ENCODE results near the gene RASSF5. TPM values are rescaled to one million over a fixed set of nuclear protein-coding genes. Genes with fewer than 3 reads are reported as not detected.

Gene RASSF5
- total RNA-seq, 2 donors from 2014 or later: 177 to 188 TPM

DNA sequence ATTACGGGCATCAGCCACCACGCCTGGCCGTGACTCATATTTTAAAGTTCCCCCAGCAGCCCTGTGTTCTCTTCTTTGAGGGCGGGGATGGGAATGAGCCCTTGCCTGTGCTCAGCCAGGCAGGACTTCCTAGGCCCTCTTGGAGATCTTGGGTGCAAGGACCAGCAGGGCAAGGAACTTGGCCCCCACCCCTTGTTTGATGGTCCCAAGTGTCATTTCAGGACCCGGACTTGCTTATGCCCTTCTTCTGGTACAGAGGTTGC is 9.3 kb downstream of the RASSF5 start:
- no peaks in the 10 kb centered on the region for H3K9me3 ChIP-seq (ENCODE audit: control insufficient read depth, low read length, poor library complexity, severe bottlenecking)
- DNase-seq: no peak
- Mint-ChIP-seq H3K4me3 (no peak overlapping the region), H3K4me1 (no peaks in the 10 kb centered on the region), H3K36me3 (ENCODE audit: low read depth) (no peaks in the 10 kb centered on the region), H3K27ac (no peak overlapping the region), H3K27me3 (no peaks in the 10 kb centered on the region)
- no peak for ATAC-seq

DNA sequence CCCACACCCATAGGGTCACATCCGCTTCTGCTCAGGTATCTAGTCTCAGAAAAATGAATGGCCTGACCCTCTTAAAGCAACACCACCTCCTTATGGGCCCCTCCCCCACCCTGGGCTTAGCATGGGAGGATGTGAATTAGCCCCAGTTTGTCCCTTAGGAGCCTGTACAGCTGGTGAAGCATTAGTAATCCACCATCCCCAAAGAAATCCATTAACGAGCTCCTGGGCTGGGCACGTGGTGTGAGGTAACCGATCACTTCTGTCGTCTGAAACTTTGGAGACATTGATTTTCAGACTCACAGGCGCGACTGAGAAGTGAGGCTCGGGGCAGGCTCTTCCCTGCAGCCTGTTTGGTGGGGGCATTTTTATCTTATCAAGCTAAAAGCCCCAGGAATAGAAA is 10.5 kb downstream of the RASSF5 start:
- Mint-ChIP-seq H3K27ac (no peak overlapping the region), H3K27me3 (no peaks in the 10 kb centered on the region), H3K4me3 (no peak overlapping the region), H3K36me3 (ENCODE audit: low read depth) (no peaks in the 10 kb centered on the region), H3K4me1 (no peaks in the 10 kb centered on the region)
- H3K9me3 ChIP-seq (ENCODE audit: control insufficient read depth, low read length, poor library complexity, severe bottlenecking): no peaks in the 10 kb centered on the region
- no peak for DNase-seq
- ATAC-seq: no peak

DNA sequence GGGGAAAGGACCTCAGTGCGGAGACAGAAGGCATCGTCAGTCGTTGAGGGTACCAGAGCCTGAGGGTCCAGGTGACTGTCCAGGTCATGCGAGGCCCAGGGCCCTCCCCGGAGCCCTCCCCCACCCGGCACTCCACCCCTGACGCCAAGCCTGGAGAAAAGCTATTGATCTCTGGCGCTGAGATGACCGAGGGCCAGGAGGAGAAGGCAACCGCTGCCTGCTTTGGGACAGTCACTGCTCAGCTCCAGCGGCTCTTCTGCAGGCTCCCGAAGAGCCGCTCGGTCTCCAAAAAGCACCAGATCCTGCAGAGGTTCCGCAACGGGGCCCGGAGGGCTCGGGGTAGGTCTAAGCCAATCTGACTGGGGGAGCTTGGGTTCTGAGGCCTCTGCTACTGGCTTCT is 10.9 kb downstream of the RASSF5 start:
- no peak overlapping the region for H3K4me3 Mint-ChIP-seq
- H3K36me3 Mint-ChIP-seq (ENCODE audit: low read depth): no peaks in the 10 kb centered on the region
- no peak for DNase-seq
- no peak for ATAC-seq
- H3K27me3 Mint-ChIP-seq: no peaks in the 10 kb centered on the region
- no peaks in the 10 kb centered on the region for H3K4me1 Mint-ChIP-seq
- no peak overlapping the region for H3K27ac Mint-ChIP-seq
- no peaks in the 10 kb centered on the region for H3K9me3 ChIP-seq (ENCODE audit: control insufficient read depth, low read length, poor library complexity, severe bottlenecking)

DNA sequence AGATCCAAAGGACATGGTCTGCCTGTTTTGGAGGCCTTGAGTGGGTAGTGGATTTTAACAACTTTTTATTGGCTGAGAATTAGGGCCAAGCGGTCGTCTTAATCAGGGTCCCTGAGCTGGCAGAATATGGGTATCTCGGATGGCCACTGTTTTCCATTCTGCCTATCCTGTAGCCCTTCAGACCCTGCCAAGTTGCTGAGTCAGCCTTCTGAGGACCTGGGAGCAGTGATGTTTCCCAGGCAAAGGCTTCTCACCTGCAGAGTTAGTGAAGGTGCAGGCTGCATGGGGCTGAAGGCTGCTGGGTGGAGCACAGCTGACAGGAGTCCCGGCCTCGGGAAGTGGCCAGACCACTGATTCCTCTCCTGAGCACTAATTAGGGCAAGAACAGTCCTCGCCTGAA is 11.4 kb downstream of the RASSF5 start:
- H3K9me3 ChIP-seq (ENCODE audit: control insufficient read depth, low read length, poor library complexity, severe bottlenecking): no peaks in the 10 kb centered on the region
- no peaks in the 10 kb centered on the region for H3K27me3 Mint-ChIP-seq
- H3K4me3 Mint-ChIP-seq: no peak overlapping the region
- DNase-seq (no peak), ATAC-seq (no peak)
- H3K36me3 Mint-ChIP-seq (ENCODE audit: low read depth): no peaks in the 10 kb centered on the region
- no peaks in the 10 kb centered on the region for H3K4me1 Mint-ChIP-seq
- H3K27ac Mint-ChIP-seq: no peak overlapping the region

DNA sequence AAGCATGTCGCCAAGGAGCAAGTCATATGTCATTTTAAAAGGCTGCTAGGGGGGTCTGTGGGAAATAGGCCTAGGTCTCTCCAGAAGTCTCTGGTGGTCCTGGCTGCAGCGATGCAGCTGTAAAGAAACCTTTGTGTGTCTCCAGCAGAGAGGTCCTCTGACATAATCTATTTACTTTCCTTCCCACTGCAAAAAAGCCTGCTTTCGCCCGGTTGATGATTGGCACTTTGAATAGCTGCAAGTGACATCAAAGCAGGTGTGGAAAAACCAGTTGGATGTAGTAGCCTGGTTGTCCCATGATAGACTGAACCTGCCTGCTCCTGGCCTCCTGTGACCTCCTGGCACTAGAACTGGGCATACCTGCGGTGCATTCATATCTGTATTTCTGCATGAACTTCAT is 13.8 kb downstream of the RASSF5 start:
- Mint-ChIP-seq H3K4me3 (no peak overlapping the region), H3K27ac (no peak overlapping the region), H3K4me1 (no peaks in the 10 kb centered on the region), H3K36me3 (ENCODE audit: low read depth) (no peaks in the 10 kb centered on the region), H3K27me3 (no peaks in the 10 kb centered on the region)
- DNase-seq (no peak), ATAC-seq (no peak)
- no peaks in the 10 kb centered on the region for H3K9me3 ChIP-seq (ENCODE audit: control insufficient read depth, low read length, poor library complexity, severe bottlenecking)

DNA sequence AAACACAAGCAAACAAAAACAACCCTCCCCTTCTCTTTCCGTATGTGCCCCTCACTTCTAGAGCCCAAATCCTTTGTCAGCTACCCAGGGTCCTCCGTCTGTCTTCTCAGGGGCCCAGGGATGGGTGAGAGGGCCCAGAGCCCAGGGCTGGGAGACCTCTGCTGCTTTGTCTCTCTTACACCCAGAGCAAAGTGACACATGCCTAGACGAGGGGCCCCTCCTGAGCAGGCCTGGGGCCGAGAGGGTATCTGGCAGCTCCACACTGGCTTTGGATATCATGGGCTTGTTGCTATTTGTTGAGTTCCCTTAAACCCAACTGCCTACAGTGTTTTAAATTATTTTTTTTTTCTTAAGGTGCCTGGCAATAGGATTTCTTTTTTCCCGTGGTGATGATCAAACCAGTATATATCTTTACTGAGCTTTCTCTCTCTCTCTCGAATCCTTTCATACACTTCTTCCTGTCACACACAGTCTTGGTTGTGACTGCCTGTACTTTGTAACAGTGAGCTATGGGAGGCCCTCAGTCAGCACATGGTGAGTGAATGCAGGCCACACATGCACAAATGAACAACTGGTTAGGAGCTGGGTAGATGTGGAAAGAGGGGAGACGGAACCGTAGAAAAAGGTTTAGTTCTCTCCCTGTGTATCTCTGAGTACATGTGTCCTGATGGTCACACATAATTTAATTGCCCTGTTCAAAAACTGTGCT is 14.5 kb downstream of the RASSF5 start:
- Mint-ChIP-seq H3K4me3 (no peak overlapping the region), H3K27me3 (no peaks in the 10 kb centered on the region), H3K36me3 (ENCODE audit: low read depth) (no peaks in the 10 kb centered on the region), H3K4me1 (no peaks in the 10 kb centered on the region), H3K27ac (no peak overlapping the region)
- no peaks in the 10 kb centered on the region for H3K9me3 ChIP-seq (ENCODE audit: control insufficient read depth, low read length, poor library complexity, severe bottlenecking)
- DNase-seq (no peak), ATAC-seq (no peak)

DNA sequence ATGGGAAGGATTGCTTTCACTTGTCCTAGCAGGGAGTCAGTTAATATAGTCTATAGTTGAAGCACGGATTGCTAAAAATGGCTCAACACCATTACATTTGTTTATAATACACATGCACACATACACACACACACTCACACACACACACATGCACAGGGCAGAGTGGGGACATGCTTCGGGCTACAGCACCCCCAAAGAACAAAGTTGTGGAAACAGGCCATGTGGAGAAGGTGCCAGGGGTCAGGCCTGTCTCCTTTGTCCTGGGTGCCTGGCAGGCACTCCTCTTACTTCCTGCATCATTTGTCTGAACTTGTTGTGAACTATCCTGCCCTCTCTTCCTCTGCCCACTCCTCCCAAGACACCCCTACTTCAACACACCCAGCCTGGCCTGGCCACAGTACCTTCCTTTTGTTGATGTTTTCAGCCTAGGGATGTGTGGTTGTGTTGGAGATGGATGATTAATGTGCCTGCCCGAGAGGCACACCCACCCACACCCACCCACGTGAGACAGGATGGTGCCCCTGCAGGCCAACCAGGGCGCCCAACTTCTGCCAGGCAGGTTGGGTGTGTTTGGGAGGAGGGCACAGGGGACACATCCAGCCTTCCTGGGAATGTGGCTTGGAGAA is 17.5 kb downstream of the RASSF5 start:
- no peak overlapping the region for H3K4me3 Mint-ChIP-seq
- H3K4me1 Mint-ChIP-seq: no peaks in the 10 kb centered on the region
- DNase-seq: no peak
- ATAC-seq: no peak
- no peaks in the 10 kb centered on the region for H3K27me3 Mint-ChIP-seq
- H3K9me3 ChIP-seq (ENCODE audit: control insufficient read depth, low read length, poor library complexity, severe bottlenecking): no peaks in the 10 kb centered on the region
- no peaks in the 10 kb centered on the region for H3K36me3 Mint-ChIP-seq (ENCODE audit: low read depth)
- no peak overlapping the region for H3K27ac Mint-ChIP-seq

DNA sequence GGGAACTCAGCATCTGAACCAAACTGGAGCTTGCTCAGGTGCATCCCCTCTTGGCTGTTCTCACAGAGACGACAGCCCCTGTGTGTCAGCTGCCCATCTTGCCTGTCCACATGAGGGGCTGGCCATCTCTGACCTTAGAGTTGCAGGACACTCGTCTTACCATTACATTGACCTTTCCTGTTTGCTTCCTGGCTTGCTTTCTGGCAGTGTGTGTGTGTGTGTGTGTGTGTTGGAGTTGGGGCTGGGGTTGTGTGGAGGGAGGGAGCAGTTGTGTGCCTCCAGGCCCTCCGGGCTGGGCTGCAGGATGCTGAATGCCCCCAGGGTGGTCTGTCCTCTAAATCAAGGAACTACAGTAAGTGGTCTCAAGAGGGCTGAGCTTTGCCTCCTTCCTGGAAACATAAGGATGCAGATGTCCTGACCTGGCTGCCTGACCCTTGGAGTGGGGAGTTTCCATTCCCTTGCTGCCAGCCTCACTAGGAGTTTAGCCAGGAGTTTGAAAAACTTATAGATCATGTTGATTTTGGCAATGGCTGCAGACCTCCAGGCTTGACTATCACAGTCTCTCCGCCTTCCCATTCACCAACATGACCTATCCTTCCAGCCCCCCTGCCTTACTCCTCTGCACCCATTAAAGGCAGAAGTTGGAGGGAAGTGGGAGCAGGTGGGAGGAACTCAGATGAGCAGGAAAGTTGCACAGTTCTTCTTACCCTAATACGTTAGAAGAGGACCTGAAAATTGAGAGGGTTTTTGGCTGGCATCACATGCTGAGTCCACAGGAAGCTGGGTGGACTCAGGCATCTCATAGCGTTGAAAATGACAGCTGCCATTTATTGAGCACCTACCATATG is 19.0 kb downstream of the RASSF5 start:
- ATAC-seq: no peak
- H3K27ac Mint-ChIP-seq: no peak overlapping the region
- H3K27me3 Mint-ChIP-seq: no peaks in the 10 kb centered on the region

DNA sequence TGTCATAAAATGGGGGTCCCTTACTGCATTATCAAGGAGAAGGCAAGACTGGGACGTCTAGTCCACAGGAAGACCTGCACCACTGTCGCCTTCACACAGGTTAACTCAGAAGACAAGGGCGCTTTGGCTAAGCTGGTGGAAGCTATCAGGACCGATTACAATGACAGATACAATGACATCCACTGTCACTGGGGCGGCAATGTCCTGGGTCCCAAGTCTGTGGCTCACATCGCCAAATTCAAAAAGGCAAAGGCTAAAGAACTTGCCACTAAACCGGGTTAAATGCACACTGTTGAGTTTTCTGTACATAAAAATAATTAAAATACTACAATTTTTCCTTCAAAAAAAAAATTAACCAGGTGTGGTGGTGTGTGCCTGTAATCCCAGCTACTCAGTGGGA is 22.1 kb downstream of the RASSF5 start:
- ATAC-seq (no peak), DNase-seq (no peak)
- no peaks in the 10 kb centered on the region for H3K9me3 ChIP-seq (ENCODE audit: control insufficient read depth, low read length, poor library complexity, severe bottlenecking)
- Mint-ChIP-seq H3K4me3 (no peak overlapping the region), H3K27me3 (no peaks in the 10 kb centered on the region), H3K27ac (no peak overlapping the region), H3K4me1 (no peaks in the 10 kb centered on the region), H3K36me3 (ENCODE audit: low read depth) (no peaks in the 10 kb centered on the region)

More for the DNA sequence above, 19.0 kb downstream of the RASSF5 start:
- no peak for DNase-seq
- Mint-ChIP-seq H3K4me3 (no peak overlapping the region), H3K4me1 (no peaks in the 10 kb centered on the region), H3K36me3 (ENCODE audit: low read depth) (no peaks in the 10 kb centered on the region)
- no peaks in the 10 kb centered on the region for H3K9me3 ChIP-seq (ENCODE audit: control insufficient read depth, low read length, poor library complexity, severe bottlenecking)

DNA sequence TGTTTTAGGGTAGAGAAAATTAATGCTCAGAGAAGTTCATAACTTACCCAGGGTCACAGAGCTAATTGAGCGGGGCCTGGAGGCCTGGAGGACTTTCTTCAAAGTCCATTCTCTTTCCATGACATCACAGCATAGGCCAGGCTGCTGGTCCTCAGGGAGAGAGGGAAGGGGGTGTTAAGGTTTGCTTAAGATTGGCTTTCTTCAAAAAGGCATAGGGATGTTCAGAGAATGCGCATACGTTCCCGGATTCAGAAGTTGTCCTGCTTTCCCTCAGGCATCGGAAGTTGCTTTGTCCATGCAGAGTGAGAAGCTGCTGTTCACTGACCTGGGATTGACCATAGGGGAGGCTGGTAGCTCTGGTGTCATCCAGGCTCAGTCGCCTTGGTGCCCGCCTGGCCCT is 25.0 kb downstream of the RASSF5 start:
- H3K9me3 ChIP-seq (ENCODE audit: control insufficient read depth, low read length, poor library complexity, severe bottlenecking): no peaks in the 10 kb centered on the region

DNA sequence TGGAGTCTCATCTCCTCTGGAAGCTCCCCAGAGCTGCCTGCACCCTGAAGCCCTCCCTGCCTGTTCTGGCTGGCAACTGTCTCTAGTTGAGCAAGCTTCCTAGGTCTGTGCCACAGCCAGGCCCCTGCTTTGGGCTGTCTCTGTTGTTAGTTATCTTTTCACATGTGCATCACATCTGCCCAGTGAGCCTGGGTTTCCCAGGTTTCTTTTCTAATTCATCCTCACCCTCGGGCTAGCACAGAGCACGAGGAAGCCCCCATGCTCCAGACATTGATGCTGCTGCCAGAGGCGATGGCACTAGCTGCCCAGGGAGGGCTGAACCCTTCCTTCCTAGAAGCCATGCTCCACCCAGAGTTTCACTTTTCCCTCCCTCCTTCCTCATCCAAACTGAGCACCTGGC is 27.2 kb downstream of the RASSF5 start:
- Mint-ChIP-seq H3K36me3 (ENCODE audit: low read depth) (no peaks in the 10 kb centered on the region), H3K4me1 (no peaks in the 10 kb centered on the region), H3K27ac (no peak overlapping the region), H3K4me3 (no peak overlapping the region), H3K27me3 (no peaks in the 10 kb centered on the region)
- no peaks in the 10 kb centered on the region for H3K9me3 ChIP-seq (ENCODE audit: control insufficient read depth, low read length, poor library complexity, severe bottlenecking)
- ATAC-seq (no peak), DNase-seq (no peak)

More for the DNA sequence above, 25.0 kb downstream of the RASSF5 start:
- Mint-ChIP-seq H3K36me3 (ENCODE audit: low read depth) (no peaks in the 10 kb centered on the region), H3K27ac (no peak overlapping the region), H3K27me3 (no peaks in the 10 kb centered on the region), H3K4me1 (no peaks in the 10 kb centered on the region), H3K4me3 (no peak overlapping the region)
- ATAC-seq (no peak), DNase-seq (no peak)

DNA sequence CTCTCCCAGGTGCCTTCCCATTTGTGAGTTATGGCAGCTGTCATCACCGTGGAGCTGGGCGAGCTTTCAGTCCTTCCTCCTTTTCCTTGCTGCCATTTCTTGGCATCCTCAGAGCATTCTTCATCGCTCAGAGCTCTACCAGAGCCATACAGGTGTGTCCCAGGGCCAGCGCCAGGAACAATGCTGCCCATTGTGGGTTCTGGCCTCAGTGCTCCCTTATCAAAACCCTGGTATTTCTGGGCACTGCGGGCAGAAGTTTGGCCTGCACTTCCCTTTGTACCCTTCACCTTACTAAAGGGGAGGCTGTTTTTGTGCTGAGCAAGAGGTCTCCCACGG is 28.5 kb downstream of the RASSF5 start:
- no peak overlapping the region for H3K27ac Mint-ChIP-seq
- DNase-seq (no peak), ATAC-seq (no peak)
- H3K4me1 Mint-ChIP-seq: no peaks in the 10 kb centered on the region
- H3K9me3 ChIP-seq (ENCODE audit: control insufficient read depth, low read length, poor library complexity, severe bottlenecking): no peaks in the 10 kb centered on the region
- no peaks in the 10 kb centered on the region for H3K27me3 Mint-ChIP-seq
- no peaks in the 10 kb centered on the region for H3K36me3 Mint-ChIP-seq (ENCODE audit: low read depth)
- H3K4me3 Mint-ChIP-seq: no peak overlapping the region

DNA sequence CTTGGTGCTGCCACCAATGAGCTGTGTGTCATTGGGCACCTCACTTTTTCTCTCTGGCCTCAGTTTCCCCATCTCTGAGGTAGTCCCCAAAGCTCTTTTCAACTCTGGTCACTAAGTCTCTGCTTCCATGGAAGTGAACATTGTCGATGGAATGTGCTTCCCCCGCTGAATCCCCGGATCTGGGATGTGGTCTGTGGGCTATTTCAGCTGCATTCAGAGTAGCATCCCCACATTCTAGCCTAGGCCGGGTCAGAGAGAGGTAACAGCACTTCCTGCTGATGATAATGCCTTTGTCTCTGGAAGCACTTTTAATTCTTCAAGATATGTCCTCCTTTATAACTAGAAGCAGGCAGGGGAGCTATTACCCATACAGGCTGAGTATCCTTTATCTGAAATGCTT is 29.8 kb downstream of the RASSF5 start:
- H3K4me3 Mint-ChIP-seq: no peak overlapping the region
- H3K27me3 Mint-ChIP-seq: no peaks in the 10 kb centered on the region
- H3K4me1 Mint-ChIP-seq: no peaks in the 10 kb centered on the region
- no peak overlapping the region for H3K27ac Mint-ChIP-seq
- DNase-seq: no peak
- no peaks in the 10 kb centered on the region for H3K9me3 ChIP-seq (ENCODE audit: control insufficient read depth, low read length, poor library complexity, severe bottlenecking)
- H3K36me3 Mint-ChIP-seq (ENCODE audit: low read depth): no peaks in the 10 kb centered on the region
- no peak for ATAC-seq
